HG03378 (cell line): ENCODE results near the gene PPP4R3A.
A peak's percentile ranks its signal among the peaks of the same experiment; 100 is the strongest.

Source experiments
- ATAC-seq: cut with Tn5 transposase; IDR thresholded peaks from one replicate; pipeline ENCODE4 v1.9.1; 2021; ENCODE audit warnings: mild to moderate bottlenecking, moderate library complexity; ENCODE audit not compliant: unreplicated experiment

Gene PPP4R3A

DNA sequence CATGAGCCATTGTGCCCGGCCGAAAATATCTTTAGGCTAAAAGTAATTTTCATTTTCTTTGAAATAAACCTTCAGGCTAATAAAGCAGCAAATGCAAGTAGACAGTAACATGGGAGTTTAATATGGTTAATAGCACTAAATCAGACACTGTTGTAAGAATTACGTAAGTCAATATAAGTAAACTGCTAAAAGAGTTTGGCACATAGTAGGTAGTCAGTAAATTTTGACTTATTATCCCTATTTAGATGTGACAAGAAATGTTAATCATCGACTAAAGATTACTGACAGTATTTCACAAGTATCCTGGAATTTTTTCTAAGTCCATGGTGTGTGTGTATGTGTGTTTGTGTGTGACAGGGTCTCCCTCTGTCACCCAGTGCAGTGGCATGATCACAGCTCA lies 3.9 kb downstream of the PPP4R3A start:
- no peak for ATAC-seq

- ATAC-seq: no peak
These were observed 7.1 kb downstream of the PPP4R3A start for GRCh38 chr14:91503000-91503504.

DNA sequence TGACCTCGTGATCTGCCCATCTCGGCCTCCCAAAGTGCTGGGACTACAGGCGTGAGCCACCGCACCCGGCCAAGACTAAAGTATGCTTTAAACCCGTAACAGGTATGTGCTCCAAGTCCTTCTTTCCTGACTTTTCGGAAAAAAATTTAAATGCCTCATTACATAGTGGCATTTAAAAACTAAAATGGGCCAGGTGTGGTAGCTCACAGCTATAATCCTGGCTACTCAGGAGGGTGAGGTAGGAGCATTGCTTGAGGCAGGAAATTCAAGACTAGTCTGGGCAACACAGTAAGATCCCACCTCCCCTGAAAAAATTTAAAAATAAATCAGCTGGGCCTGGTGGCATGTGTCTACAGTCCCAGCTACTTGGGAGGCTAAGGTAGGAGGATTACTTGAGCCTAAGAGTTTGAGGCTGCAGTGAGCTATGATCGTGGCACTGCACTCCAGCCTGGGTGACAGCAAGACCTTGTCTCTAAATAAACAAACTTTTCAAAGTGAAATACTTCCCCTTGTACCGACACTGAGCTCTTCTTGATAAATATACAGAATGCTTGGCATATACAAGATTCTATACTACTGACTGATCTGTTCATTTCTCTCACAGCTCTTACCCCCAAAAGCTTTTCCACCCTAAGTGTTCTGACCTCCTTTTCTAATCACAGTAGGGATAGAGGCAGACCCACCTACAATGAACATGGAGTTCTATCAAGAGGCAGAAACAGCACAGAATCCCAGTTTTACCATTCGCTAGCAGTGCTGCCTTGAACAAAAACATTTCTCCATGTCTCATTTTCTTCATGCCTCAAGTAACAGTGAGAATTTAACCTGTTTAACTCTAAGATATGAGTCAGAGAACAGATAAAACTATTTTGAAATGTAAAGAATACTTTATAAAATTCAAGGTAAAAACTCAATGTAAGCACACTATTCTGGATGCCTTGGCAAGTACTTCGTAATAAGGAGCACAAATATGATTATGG lies 7.9 kb downstream of the PPP4R3A start:
- no peak for ATAC-seq

DNA sequence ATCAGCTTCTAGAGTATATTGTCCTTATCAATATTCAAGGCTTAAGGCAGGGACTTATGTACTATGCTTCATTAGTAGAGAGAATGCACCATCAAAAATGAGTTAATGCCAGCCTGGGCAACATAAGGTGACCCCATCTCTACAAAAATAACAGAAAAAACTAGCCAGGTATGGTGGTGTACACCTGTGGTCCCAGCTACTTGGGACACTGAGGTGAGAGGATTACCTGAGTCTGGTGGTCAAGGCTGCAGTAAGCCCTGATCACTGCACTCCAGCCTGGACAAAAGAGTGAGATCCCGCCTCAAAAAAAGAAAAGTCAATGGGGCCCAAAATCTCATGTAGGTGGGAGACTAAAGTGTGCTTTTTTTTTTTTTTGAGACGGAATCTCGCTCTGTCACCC lies 8.8 kb downstream of the PPP4R3A start:
- no peak for ATAC-seq

DNA sequence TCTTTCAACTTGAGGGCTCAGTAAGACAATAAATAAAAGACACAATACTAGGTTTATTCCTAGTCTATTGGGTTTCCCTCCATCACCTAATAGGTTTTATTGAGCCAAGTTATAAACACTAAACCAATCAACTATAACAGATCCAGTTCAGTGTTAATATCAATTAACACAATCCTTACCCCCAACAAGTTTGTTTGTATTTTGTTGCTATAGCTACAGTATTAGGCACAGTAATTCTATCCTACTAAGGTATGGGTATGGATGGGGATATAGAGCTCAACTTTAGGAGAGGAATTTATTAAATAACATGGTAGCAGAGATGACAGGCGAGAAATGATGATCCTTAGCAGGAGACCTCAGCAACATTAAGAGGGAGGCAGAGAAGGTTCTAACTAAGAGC lies 13.3 kb downstream of the PPP4R3A start:
- ATAC-seq: no peak

DNA sequence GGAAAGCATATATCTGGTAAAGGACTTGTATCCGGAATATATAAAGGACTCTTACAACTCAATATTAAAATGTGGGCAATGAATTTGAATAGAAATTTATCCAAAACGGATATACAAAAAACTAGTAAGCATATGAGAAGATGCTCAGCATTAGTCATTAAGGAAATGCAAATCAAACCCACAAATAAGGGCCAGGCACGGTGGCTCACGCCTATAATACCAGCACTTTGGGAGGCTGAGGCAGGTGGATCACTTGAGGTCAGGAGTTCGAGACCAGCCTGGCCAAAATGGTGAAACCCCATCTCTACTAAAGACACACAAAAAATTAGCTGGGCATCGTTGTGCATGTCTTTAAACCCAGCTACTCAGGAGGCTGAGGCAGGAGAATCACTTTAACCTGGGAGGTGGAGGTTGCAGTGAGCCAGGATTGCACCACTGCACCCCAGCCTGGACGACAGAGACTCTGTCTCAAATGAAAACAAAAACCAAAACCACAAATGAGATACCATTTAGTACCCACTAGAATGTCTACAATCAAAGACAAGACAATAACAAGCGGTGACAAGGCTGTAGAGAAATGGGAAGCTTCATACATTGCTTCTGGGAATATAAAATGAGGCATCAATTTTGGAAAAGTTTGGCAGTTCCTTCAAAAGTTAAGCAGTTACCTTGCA lies 15.6 kb downstream of the PPP4R3A start:
- peak; percentile 42 for ATAC-seq

DNA sequence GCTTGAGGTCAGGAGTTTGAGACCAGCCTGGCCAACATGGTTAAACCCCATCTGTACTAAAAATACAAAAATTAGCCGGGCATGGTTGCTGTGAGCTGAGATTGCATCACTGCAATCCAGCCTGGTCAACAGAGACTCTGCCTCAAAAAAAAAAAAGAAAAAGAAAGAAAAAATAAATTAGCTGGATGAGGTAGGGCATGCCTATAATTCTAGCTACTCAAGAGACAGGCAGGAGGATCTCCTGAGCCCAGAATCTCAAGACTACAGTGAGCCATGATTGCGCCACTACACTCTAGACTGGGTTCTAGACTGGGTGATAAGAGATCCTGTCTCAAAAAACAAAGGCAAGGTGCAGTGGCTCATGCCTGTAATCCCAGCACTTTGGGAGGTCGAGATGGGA lies 16.9 kb downstream of the PPP4R3A start:
- ATAC-seq: no peak

DNA sequence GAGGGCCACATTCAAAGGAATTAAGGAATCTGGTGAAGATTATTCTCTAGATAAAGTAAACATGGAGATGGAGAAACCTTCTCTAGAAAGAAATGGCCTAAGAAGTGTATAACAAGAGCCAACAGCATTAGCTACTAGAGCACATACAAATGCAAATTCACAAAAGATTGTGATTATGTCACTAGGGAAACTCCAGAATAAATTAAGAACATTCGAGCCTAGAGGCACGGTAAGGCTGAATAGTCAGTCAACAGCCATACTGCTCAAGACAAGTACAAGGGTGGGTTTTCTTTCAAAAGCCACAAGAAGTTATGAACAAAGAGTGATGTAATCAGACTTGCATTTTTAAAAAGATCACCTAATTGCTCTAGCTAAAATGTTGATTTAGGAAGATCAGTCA lies 25.4 kb downstream of the PPP4R3A start:
- ATAC-seq: no peak

DNA sequence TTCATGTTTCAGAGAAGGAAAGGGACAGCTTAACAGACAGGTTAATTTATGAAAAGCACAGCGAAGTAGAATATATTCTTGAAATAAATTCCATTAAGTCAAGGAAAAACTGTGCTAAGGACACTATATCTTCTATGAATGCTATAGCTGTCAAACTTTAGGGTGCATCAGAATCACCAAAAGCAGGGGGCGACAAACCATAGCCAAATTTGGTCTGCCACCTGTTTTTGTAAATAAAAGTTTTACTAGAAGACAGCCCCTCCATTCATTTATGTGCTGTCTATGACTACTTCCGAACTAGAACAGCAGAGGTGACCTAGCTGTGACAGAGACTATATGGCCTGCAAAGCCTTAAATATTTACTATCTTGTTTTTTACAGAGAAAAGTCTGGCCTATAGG lies 25.9 kb downstream of the PPP4R3A start:
- no peak for ATAC-seq

DNA sequence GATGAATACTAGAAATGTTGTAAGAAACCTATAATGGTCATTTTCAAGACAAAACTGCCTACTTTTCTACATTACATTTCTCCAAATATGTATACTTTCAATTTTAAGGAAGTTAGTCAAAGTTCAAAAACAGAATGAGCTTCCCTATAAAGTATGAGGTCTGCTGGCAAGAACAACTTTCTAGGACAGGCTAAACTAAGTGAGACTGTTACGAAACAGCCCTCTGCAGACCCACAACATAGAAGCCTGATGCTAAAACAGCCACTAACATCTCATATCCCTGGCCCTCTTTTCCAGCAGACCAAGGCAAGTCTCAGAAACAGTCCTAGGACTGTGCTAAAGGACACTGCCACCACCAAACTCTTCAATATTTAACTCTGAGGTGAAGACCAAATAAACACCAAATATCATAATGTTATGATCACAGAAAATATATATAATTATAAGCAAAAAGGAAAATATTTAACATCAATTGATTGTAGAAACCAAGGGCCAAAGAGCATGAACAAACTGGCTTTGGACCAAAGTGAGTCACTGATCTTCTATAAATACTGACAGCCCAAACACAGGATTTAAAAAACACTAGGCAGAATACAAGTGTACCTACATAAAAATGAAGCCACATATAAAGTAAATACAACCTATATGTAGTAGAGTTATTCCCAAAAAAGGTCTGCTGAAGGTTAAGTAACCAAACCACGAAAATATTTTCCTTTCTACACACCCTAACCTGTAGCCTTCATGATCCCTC lies 27.7 kb downstream of the PPP4R3A start:
- ATAC-seq: no peak

DNA sequence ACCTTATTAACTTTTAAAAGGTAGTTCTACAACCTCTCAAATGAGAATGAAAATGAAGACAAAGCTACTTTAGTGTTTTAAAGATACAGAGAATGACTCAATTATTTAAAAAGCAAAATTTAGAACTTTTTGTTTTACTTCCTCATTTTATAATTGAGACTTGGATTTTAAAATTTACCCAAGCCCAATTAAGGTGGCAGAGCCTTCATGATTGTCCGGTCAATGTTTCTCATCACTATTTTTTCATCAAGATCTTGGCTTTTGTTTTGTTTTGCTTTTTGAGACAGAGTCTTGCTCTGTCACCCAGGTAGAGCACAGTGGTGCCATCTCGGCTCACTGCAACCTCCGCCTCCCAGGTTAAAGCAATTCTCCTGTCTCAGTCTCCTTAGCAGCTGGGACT lies 32.7 kb downstream of the PPP4R3A start:
- no peak for ATAC-seq

GRCh38 chr14:91473046-91473445 lies 37.1 kb downstream of the PPP4R3A start:
- no peak for ATAC-seq

GRCh38 chr14:91470216-91470615 lies 39.9 kb downstream of the PPP4R3A start:
- ATAC-seq: no peak

DNA sequence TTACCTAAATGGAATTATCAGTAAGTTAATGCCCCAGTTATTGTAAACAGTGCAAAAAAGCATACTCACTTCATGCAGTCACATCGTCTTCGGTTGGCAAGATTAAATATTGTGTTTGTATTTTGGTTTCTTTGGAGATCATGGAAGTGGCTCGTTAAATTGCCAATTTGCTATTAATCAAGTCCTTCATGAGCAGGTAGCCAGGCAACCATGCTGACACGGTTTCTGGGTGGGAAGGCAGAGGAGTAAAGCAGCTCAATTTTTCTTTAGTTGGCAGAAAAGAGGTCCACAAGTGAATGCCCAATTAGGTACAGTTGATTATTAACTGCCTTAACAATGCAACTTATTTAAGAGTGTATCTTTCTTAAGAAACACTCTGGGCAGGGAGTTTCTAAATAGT lies 43.9 kb downstream of the PPP4R3A start:
- no peak for ATAC-seq

DNA sequence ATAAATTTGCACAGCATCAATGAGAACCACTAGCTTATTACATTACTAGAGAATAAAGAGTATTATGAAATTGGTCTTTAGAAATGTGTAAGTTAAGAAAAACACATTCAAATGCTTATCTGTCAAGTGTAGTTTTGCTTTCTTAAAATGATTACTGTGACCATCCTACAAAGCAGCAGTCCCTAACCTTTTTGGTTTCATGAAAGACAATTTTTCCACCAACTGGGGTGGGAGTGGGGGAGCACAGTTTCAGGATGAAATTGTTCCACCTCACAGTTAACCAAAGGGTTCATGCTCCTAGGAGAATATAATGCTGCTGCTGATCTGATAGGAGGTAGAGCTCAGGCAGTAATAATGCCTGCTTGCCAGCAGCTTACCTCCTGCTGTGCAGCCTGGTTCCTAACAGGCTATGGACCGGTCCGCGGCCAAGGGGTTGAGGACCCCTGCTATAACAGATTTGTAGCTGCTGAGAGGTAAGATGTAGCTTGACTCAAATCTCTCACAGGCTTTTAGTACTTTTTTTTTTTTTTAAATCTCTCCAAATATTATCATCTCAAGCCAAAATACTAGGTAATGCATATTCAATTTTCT lies 45.4 kb downstream of the PPP4R3A start:
- ATAC-seq: no peak

- no peak for ATAC-seq
These were observed 51.5 kb downstream of the PPP4R3A start for GRCh38 chr14:91458612-91459011.

DNA sequence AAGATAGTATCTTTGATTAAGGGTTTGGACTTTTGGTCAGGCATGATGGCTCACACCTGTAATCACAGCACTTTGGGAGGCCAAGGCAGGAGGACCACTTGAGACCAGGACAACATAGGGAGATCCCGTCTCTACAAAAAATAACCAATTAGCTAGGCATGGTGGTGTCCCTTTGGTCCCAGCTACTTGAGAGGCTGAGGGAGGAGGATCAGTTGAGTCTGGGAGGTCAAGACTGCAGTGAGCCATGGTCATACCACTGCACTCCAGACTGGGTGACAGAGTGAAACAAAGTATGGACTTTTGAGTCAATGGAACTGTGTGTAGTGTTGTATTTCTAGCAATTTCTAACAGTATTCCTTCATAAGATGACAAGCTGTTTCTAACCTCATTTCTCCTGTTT lies 53.8 kb downstream of the PPP4R3A start:
- no peak for ATAC-seq

DNA sequence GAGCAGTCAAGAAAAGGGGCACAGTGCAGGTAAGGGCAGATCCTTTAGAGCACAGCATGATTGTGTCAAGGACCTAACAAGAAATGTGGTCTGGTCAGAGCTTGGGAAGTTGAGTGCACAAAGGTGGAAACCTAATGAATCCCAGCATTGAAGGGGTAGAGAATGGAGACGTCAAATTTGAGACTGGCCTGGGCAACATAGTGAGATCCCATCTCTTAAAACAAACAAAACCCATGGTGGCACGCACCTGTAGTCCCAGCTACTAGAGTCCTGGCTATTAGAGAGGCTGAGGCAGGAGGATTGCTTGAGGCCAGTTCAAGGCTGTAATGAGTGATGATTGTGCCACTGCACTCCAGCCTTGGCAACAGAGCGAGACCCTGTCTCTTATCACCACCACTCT lies 55.5 kb downstream of the PPP4R3A start:
- no peak for ATAC-seq

GRCh38 chr14:91454155-91454554 lies 56.0 kb downstream of the PPP4R3A start:
- ATAC-seq: no peak

DNA sequence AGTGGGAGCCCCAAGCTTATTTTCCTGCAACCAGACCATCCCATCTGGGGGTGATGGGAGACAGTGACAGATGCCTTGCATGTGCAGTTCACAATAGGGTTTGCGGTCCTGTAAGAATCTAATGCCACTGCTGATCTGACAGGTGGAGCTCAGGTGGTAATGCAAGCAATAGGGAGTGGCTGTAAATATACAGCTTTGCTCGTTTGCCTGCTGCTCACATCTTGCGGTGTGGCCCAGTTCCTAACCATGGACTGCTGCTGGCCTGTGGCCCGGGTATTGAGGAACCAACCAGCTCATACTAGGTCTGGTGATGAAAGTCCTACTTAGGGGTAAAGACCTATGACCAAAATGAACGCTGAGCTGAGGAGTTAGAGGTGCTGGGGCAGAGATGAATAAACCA lies 56.4 kb downstream of the PPP4R3A start:
- no peak for ATAC-seq
